Melanocyte of skin (primary cell): ENCODE results near the gene RNF2. TPM values are rescaled to one million over a fixed set of nuclear protein-coding genes. Genes with fewer than 3 reads are reported as not detected.

Source experiments
- small RNA-seq, 2 donors: library from RNA; depleted of rRNA; stranded (forward); fragments of <200 nt; gene quantifications; one replicate each; pipeline ENCODE3, GENCODE V24; 2012
- total RNA-seq, 2 donors: library from RNA; depleted of rRNA; stranded (reverse); fragments of >200 nt; gene quantifications; 2 replicates each; pipeline ENCODE4 v1.2.3, GENCODE V29; 2012

RNF2 gene
- total RNA-seq: 10 to 100 TPM; 22.0 to 31.0 TPM

GRCh38 chr1:185044981-185045813 is at the start of gene RNF2:
Gene RNF2 (plus strand): TSS chr1:185045558. CDS start chr1:185087554, 41,996 bp downstream.

Small RNAs within 50 kb of the gene (small RNA-seq; reads per million reads assigned to genes)
- gene RNA5SP72: 0 reads per million in 2 donors

Other genes with a start within 250 kb of the RNF2 start
- 10 to 100 TPM in 1 of 2 donors, 1 to 10 TPM in 1; 8.3 to 16.3 TPM for gene NIBAN1, start 71.0 kb upstream of the RNF2 start, total RNA-seq
- gene TRMT1L, start 111.4 kb downstream of the RNF2 start, total RNA-seq: 10 to 100 TPM; 18.9 to 28.6 TPM
- gene SWT1, start 111.6 kb downstream of the RNF2 start, total RNA-seq: 1 to 10 TPM; 4.0 to 6.9 TPM